GM19395 (cell line): ENCODE results near the gene CLPTM1L.
"Not testable (repeated sequence)": the region's sequence is repeated elsewhere in the genome, so short reads cannot be mapped to it uniquely, and the experiment has no call there.

ENCODE experiments used
- ATAC-seq: cut with Tn5 transposase; IDR thresholded peaks from one replicate; pipeline ENCODE4 v1.9.1; 2021; ENCODE audit warnings: mild to moderate bottlenecking, moderate library complexity; ENCODE audit not compliant: unreplicated experiment

CLPTM1L gene

GRCh38 chr5:1294206-1294834 is 50.6 kb downstream of the CLPTM1L start:
- ATAC-seq = no peak

- no peak for ATAC-seq
Observed at GRCh38 chr5:1293416-1294205, 51.3 kb downstream of the CLPTM1L start.

- no peak for ATAC-seq
Observed at GRCh38 chr5:1292846-1293415, 52.0 kb downstream of the CLPTM1L start.

- ATAC-seq = no peak
Observed at GRCh38 chr5:1292139-1292538, 52.8 kb downstream of the CLPTM1L start.

DNA sequence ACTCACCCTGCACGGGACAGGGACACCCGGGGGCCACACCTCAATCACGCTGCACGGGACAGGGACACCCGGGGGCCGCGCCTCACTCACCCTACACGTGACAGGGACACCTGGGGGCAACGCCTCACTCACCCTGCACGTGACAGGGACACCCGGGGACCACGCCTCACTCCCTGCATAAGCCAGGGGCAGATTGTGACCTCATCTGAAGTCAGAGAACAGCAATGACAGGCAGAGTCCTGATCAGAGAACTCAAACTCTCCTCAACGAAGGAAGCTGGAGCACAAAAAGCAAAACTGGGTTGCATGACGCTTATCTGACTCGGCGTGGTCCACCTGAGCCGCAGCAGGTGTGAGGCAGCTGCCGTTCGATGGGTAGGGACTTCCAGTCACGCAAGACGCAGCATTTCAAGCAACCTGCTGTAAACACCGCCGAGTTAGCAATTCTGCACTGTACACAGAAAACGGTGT is 53.3 kb downstream of the CLPTM1L start:
- no peak for ATAC-seq

GRCh38 chr5:1290956-1291355 is 53.9 kb downstream of the CLPTM1L start:
- not testable (repeated sequence) for ATAC-seq

- ATAC-seq = not testable (repeated sequence)
Observed at GRCh38 chr5:1289559-1289958, 55.3 kb downstream of the CLPTM1L start.

DNA sequence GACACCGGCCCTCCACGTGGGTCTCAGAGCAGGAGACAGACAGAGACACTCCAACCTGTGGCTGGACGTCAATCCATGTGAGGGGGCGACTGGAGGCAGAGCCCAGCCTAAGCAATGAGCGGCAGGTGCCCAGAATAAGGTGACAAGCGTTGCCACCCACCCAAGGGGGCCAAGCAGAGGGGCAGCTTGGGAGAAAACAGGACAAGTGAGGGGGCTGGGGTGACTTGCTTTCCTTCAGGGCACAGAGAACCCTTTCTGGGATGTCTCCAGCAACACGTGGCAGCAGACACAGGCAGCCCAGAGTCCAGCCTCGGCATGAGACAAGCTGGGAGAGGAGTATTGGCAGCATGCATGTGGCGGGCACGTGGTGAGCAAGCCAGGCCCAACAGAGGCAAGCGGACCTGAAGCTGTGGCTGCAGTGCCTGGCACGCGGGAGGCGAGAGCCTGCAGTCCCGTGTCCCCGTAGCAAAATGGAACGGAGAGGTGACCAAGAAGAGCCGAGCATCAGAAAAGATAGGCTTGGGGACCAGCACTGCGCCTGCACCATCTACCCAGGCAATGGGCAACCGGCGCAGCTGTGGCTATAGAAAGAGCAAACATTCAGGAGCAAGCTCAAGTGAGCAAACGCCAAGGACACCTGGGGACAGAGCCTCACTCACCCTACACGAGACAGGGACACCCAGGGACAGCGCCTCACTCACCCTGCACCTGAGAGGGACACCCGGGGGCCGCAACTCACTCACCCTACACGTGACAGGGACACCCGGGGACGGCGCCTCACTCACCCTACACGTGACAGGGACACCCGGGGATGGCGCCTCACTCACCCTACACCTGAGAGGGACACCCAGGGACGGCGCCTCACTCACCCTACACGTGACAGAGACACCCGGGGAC is 56.2 kb downstream of the CLPTM1L start:
- no peak for ATAC-seq

GRCh38 chr5:1285883-1286291 is 59.0 kb downstream of the CLPTM1L start:
- no peak for ATAC-seq

DNA sequence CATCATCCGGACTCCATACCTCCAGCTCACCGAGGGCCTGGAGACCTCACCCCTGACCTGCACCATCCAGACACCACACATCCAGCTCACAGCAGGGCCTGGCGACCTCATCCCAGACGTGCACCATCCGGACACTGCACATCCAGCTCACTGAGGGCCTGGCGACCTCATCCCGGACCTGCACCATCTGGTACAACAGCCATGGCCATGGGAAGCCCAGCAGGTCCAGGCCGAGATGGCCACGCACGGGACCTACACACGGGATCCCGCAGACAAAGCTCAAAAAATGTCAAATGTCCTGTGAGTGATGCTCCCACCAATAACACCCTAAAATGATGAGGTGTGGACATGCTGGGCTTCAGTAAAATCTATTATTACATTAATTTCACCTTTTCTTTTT is 59.8 kb downstream of the CLPTM1L start:
- no peak for ATAC-seq

GRCh38 chr5:1284336-1284970 is 60.4 kb downstream of the CLPTM1L start:
- not testable (repeated sequence) for ATAC-seq

GRCh38 chr5:1283729-1284041 is 61.2 kb downstream of the CLPTM1L start:
- not testable (repeated sequence) for ATAC-seq

GRCh38 chr5:1282993-1283728 is 61.7 kb downstream of the CLPTM1L start:
- not testable (repeated sequence) for ATAC-seq

- no peak for ATAC-seq
Observed at GRCh38 chr5:1282131-1282992, 62.5 kb downstream of the CLPTM1L start.

GRCh38 chr5:1281038-1281882 is 63.6 kb downstream of the CLPTM1L start:
- no peak for ATAC-seq

- no peak for ATAC-seq
Observed at GRCh38 chr5:1280177-1281037, 64.5 kb downstream of the CLPTM1L start.
